Natural killer cell treated with Interleukin-12 subunit alpha and Interleukin-12 subunit beta and Interleukin-15 and Interleukin-18, amount 100 ng/mL, for 72 hours (primary cell): Measurements from ENCODE around the gene MZF1. TPM values are rescaled to one million over a fixed set of nuclear protein-coding genes. Genes with fewer than 3 reads are reported as not detected.
A peak's percentile ranks its signal among the peaks of the same experiment; 100 is the strongest.

ENCODE experiments used
- ATAC-seq, 2 donors: fragments of 150-1000 bp; cut with Tn5 transposase in 1 of 2; sonication (Bioruptor Pico), chemical (Tn5 transposase) in 1 of 2; 2 replicates each; pipeline ENCODE4 v1.10.0; 2021
- DNase-seq: peaks from one replicate; pipeline ENCODE4 v3.0.0; 2022; ENCODE audit warnings: low spot score
- H3K27ac Mint-ChIP-seq, 2 donors: 1 replicate in 1 of 2; 2 replicates in 1 of 2; pipeline ENCODE4 v1.8.0; 2022; ENCODE audit warnings: mixed read lengths in 2 of 2, mild to moderate bottlenecking in 1 of 2, moderate library complexity in 1 of 2
- H3K27me3 Mint-ChIP-seq, 2 donors: 1 replicate in 1 of 2; 2 replicates in 1 of 2; pipeline ENCODE4 v1.8.0; 2022; ENCODE audit warnings: mixed read lengths in 2 of 2
- H3K36me3 Mint-ChIP-seq: one replicate; pipeline ENCODE4 v1.8.0; 2022; ENCODE audit warnings: mixed read lengths
- H3K4me1 Mint-ChIP-seq, 2 donors: 1 replicate in 1 of 2; 2 replicates in 1 of 2; pipeline ENCODE4 v1.8.0; 2022; ENCODE audit warnings: low read depth in 2 of 2, mixed read lengths in 2 of 2, mild to moderate bottlenecking in 1 of 2
- H3K4me3 Mint-ChIP-seq: one replicate; pipeline ENCODE4 v1.8.0; 2022; ENCODE audit warnings: mixed read lengths
- H3K9me3 Mint-ChIP-seq: 2 replicates; pipeline ENCODE4 v1.8.0; 2022; ENCODE audit warnings: mixed read lengths
- total RNA-seq, 2 donors: library from RNA; stranded (reverse); gene quantifications; one replicate each; pipeline ENCODE4 v1.2.3, GENCODE V29; 2022

MZF1 gene
- total RNA-seq, 2 donors from 2014 or later: 20.9 to 28.8 TPM

GRCh38 chr19:58562122-58563033, 10.8 kb downstream of the MZF1 start:
- peaks cover 0 to 3% of the 10 kb centered on the region in 2 donors for H3K27me3 Mint-ChIP-seq
- H3K9me3 Mint-ChIP-seq: no peaks in the 10 kb centered on the region
- peaks cover 8% of the 10 kb centered on the region for H3K36me3 Mint-ChIP-seq
- peaks cover 33 to 42% of the 10 kb centered on the region in 2 donors for H3K4me1 Mint-ChIP-seq
- peak overlapping the region; percentile 67 for H3K4me3 Mint-ChIP-seq
- peak; percentile 69 for DNase-seq
- H3K27ac Mint-ChIP-seq: peak overlapping the region; percentile 58 to 100
- peak in 1 of 2 donors; percentile 28 for ATAC-seq

- H3K9me3 Mint-ChIP-seq: no peaks in the 10 kb centered on the region
- peaks cover 41 to 48% of the 10 kb centered on the region in 2 donors for H3K4me1 Mint-ChIP-seq
- H3K36me3 Mint-ChIP-seq: peaks cover 9% of the 10 kb centered on the region
- ATAC-seq: no peak
- peak overlapping the region in 1 of 2 donors; percentile 100 for H3K27ac Mint-ChIP-seq
- H3K27me3 Mint-ChIP-seq: peaks cover 0 to 3% of the 10 kb centered on the region in 2 donors
- H3K4me3 Mint-ChIP-seq: peak overlapping the region; percentile 67
- DNase-seq: peak; percentile 41
These were observed 11.6 kb downstream of the MZF1 start for GRCh38 chr19:58561373-58562121.

GRCh38 chr19:58560921-58561320, 12.2 kb downstream of the MZF1 start:
- ATAC-seq (no peak), DNase-seq (peak; percentile 28)
- Mint-ChIP-seq H3K27me3 (peaks cover 0 to 3% of the 10 kb centered on the region in 2 donors), H3K4me1 (peaks cover 47 to 53% of the 10 kb centered on the region in 2 donors), H3K36me3 (peaks cover 9% of the 10 kb centered on the region), H3K27ac (peak overlapping the region in 1 of 2 donors; percentile 100), H3K9me3 (no peaks in the 10 kb centered on the region), H3K4me3 (peak overlapping the region; percentile 67)

- peak overlapping the region; percentile 99 for H3K4me3 Mint-ChIP-seq
- H3K27ac Mint-ChIP-seq: peak overlapping the region; percentile 98 to 100
- DNase-seq (peak; percentile 48), ATAC-seq (no peak)
- H3K36me3 Mint-ChIP-seq: peaks cover 9% of the 10 kb centered on the region
- no peaks in the 10 kb centered on the region for H3K9me3 Mint-ChIP-seq
- peaks cover 50 to 56% of the 10 kb centered on the region in 2 donors for H3K4me1 Mint-ChIP-seq
- H3K27me3 Mint-ChIP-seq: peaks cover 0 to 3% of the 10 kb centered on the region in 2 donors
These were observed 12.9 kb downstream of the MZF1 start for GRCh38 chr19:58560007-58560887.

GRCh38 chr19:58559275-58560006, 13.7 kb downstream of the MZF1 start:
- Mint-ChIP-seq H3K36me3 (peaks cover 10% of the 10 kb centered on the region), H3K4me3 (peak overlapping the region; percentile 99)

GRCh38 chr19:58558623-58559274, 14.4 kb downstream of the MZF1 start:
- Mint-ChIP-seq H3K4me3 (peak overlapping the region; percentile 99), H3K9me3 (no peaks in the 10 kb centered on the region), H3K4me1 (peaks cover 56 to 61% of the 10 kb centered on the region in 2 donors)

More at GRCh38 chr19:58559275-58560006, 13.7 kb downstream of the MZF1 start:
- peak; percentile 92 for DNase-seq
- ATAC-seq: peak; percentile 37 to 55
- Mint-ChIP-seq H3K9me3 (no peaks in the 10 kb centered on the region), H3K27me3 (peaks cover 0 to 3% of the 10 kb centered on the region in 2 donors), H3K4me1 (peaks cover 56 to 59% of the 10 kb centered on the region in 2 donors), H3K27ac (peak overlapping the region; percentile 98 to 100)

GRCh38 chr19:58558066-58558622, 15.0 kb downstream of the MZF1 start, which contains the start of gene UBE2M:
Gene UBE2M (minus strand): TSS chr19:58558611. CDS start chr19:58558381, 230 bp downstream.
- ATAC-seq: peak; percentile 1
- H3K27me3 Mint-ChIP-seq: no peaks in the 10 kb centered on the region
- peaks cover 20% of the 10 kb centered on the region for H3K36me3 Mint-ChIP-seq

More at GRCh38 chr19:58558623-58559274, 14.4 kb downstream of the MZF1 start:
- ATAC-seq (peak; percentile 79 to 85), DNase-seq (peak; percentile 99)
- Mint-ChIP-seq H3K36me3 (peaks cover 17% of the 10 kb centered on the region), H3K27me3 (peaks cover 0 to 3% of the 10 kb centered on the region in 2 donors), H3K27ac (peak overlapping the region; percentile 98 to 100)

GRCh38 chr19:58557221-58558065, 15.7 kb downstream of the MZF1 start:
- ATAC-seq (no peak), DNase-seq (peak; percentile 28)
- Mint-ChIP-seq H3K9me3 (no peaks in the 10 kb centered on the region), H3K36me3 (peaks cover 27% of the 10 kb centered on the region), H3K27me3 (no peaks in the 10 kb centered on the region), H3K4me3 (peak overlapping the region; percentile 99), H3K4me1 (peaks cover 61 to 64% of the 10 kb centered on the region in 2 donors), H3K27ac (peak overlapping the region; percentile 98 to 100)

More at GRCh38 chr19:58558066-58558622, 15.0 kb downstream of the MZF1 start, which contains the start of gene UBE2M:
- H3K4me1 Mint-ChIP-seq: peaks cover 54 to 59% of the 10 kb centered on the region in 2 donors
- H3K9me3 Mint-ChIP-seq: no peaks in the 10 kb centered on the region
- H3K4me3 Mint-ChIP-seq: peak within 1 kb of the TSS; percentile 99
- H3K27ac Mint-ChIP-seq: peak within 1 kb of the TSS; percentile 98 to 100
- no peak for DNase-seq

- Mint-ChIP-seq H3K36me3 (peaks cover 28% of the 10 kb centered on the region), H3K4me3 (peak overlapping the region; percentile 99), H3K9me3 (no peaks in the 10 kb centered on the region), H3K27me3 (no peaks in the 10 kb centered on the region), H3K27ac (peak overlapping the region; percentile 98 to 100), H3K4me1 (peaks cover 62 to 63% of the 10 kb centered on the region in 2 donors)
- no peak for DNase-seq
- ATAC-seq: no peak
These were observed 16.4 kb downstream of the MZF1 start for GRCh38 chr19:58556622-58557220.

GRCh38 chr19:58555920-58556621, 17.1 kb downstream of the MZF1 start:
- peaks cover 28% of the 10 kb centered on the region for H3K36me3 Mint-ChIP-seq
- H3K9me3 Mint-ChIP-seq: no peaks in the 10 kb centered on the region
- H3K4me1 Mint-ChIP-seq: peaks cover 59 to 62% of the 10 kb centered on the region in 2 donors
- ATAC-seq (no peak), DNase-seq (no peak)
- H3K4me3 Mint-ChIP-seq: peak overlapping the region; percentile 99
- no peaks in the 10 kb centered on the region for H3K27me3 Mint-ChIP-seq
- peak overlapping the region; percentile 98 to 100 for H3K27ac Mint-ChIP-seq
